ENCODE results near the gene FLRT2.

GRCh38 chr14:85579942-85580341 lies 50.0 kb downstream of the FLRT2 start:
- TF ChIP-seq CTCF (conservative IDR thresholded peaks at IDR 0.05; ENCODE audit: low read depth, low read length), result no peak
- no peak for TF ChIP-seq EZH2 (IDR thresholded peaks at IDR 0.05; ENCODE audit: low read length, unreplicated experiment)

Measured in PC-3 (cell line).